HepG2 (cell line): ENCODE results near the gene PVR. TPM values are rescaled to one million over a fixed set of nuclear protein-coding genes. Genes with fewer than 3 reads are reported as not detected.

Experiments
- ARHGAP35 ChIP-seq: sonication (generic); formaldehyde crosslinking; IDR thresholded peaks from 2 replicates; pipeline ENCODE4 v1.9.0; 2022; ENCODE audit warnings: mild to moderate bottlenecking, inconsistent platforms, moderate library complexity, missing genetic modification reagents, borderline replicate concordance
- ASH2L ChIP-seq: fragments of 300-600, 200-600 bp; sonication (generic); IDR thresholded peaks from 2 replicates; pipeline ENCODE4 v1.7.0; 2017; ENCODE audit warnings: low read depth, mild to moderate bottlenecking, moderate library complexity, mixed read lengths, low read length; ENCODE audit not compliant: insufficient read length
- FOXK1 ChIP-seq: sonication (generic); formaldehyde crosslinking; IDR thresholded peaks from 2 replicates; pipeline ENCODE4 v1.4.0; 2020; ENCODE audit warnings: low read depth, missing genetic modification reagents, borderline replicate concordance
- IKZF1 ChIP-seq: fragments of 450-650 bp; IDR thresholded peaks from 2 replicates; pipeline ENCODE4 v1.7.1; 2016
- MLXIP ChIP-seq: sonication (generic); formaldehyde crosslinking; IDR thresholded peaks from 2 replicates; pipeline ENCODE4 v1.9.0; 2021; ENCODE audit warnings: missing genetic modification reagents, borderline replicate concordance
- MXI1 ChIP-seq: IDR thresholded peaks from 3 replicates; pipeline ENCODE4 v1.6.1; 2012; ENCODE audit warnings: low read depth, low read length, inconsistent platforms, borderline replicate concordance
- NFE2L1 ChIP-seq: sonication (generic); formaldehyde crosslinking; IDR thresholded peaks from 2 replicates; pipeline ENCODE4 v1.4.0; 2020; ENCODE audit warnings: missing genetic modification reagents, mild to moderate bottlenecking, borderline replicate concordance
- SATB2 ChIP-seq: sonication (generic); formaldehyde crosslinking; IDR thresholded peaks from 2 replicates; pipeline ENCODE4 v1.5.0; 2020; ENCODE audit warnings: missing genetic modification reagents
- SKI ChIP-seq: fragments of 450-650 bp; IDR thresholded peaks from one replicate; pipeline ENCODE4 v1.6.1; 2018; ENCODE audit warnings: mild to moderate bottlenecking; ENCODE audit not compliant: partially characterized antibody
- SOX5 ChIP-seq: IDR thresholded peaks from 2 replicates; pipeline ENCODE4 v1.6.1; 2016; ENCODE audit warnings: borderline replicate concordance
- TRIM24 ChIP-seq: sonication (generic); formaldehyde crosslinking; IDR thresholded peaks from 2 replicates; pipeline ENCODE4 v1.8.0; 2022; ENCODE audit warnings: mild to moderate bottlenecking, missing genetic modification reagents
- ZBTB21 ChIP-seq: sonication (generic); formaldehyde crosslinking; IDR thresholded peaks from 2 replicates; pipeline ENCODE4 v1.4.0; 2020; ENCODE audit warnings: missing genetic modification reagents
- ZFP82 ChIP-seq: sonication (generic); formaldehyde crosslinking; IDR thresholded peaks from 2 replicates; pipeline ENCODE4 v1.5.1; 2020; ENCODE audit warnings: mild to moderate bottlenecking, missing genetic modification reagents, borderline replicate concordance
- ZNF234 ChIP-seq: sonication (generic); formaldehyde crosslinking; conservative IDR thresholded peaks from 2 replicates; pipeline ENCODE4 v1.5.1; 2020; ENCODE audit warnings: mild to moderate bottlenecking, missing genetic modification reagents
- ZNF563 ChIP-seq: sonication (generic); formaldehyde crosslinking; IDR thresholded peaks from 2 replicates; pipeline ENCODE4 v1.8.0; 2022; ENCODE audit warnings: mild to moderate bottlenecking, moderate library complexity, missing genetic modification reagents
- ZNF580 ChIP-seq: IDR thresholded peaks from 2 replicates; pipeline ENCODE4 v1.6.1; 2016; ENCODE audit warnings: low read depth, borderline replicate concordance
- ZNF768 ChIP-seq: sonication (generic); formaldehyde crosslinking; IDR thresholded peaks from 2 replicates; pipeline ENCODE4 v1.4.0; 2020; ENCODE audit warnings: missing genetic modification reagents
- ZSCAN5A ChIP-seq: sonication (generic); formaldehyde crosslinking; IDR thresholded peaks from 2 replicates; pipeline ENCODE4 v1.8.0; 2022; ENCODE audit warnings: mild to moderate bottlenecking, missing genetic modification reagents, borderline replicate concordance
- polyA plus RNA-seq, 8 experiments: library from polyadenylated mRNA; depleted of rRNA in 3 of 8; stranded (reverse) in 7 of 8; unstranded in 1 of 8; fragments of >200 nt; fragmentation: Illumina TruSeq in 4 of 8; extraction: Trizol in 4 of 8; gene quantifications; 2 replicates each; pipeline versions ENCODE4 v1.2.1 to v1.2.3, GENCODE V29; 2011 to 2016; ENCODE audit warnings: low read depth in 4 of 8, missing spikeins in 1 of 8, mixed read lengths in 1 of 8; ENCODE audit not compliant: insufficient read depth in 1 of 8
- total RNA-seq, 5 experiments: library from RNA; depleted of rRNA; stranded (reverse); fragments of >200 nt; fragmentation: Illumina TruSeq; extraction: Trizol; gene quantifications; 2 replicates each; pipeline ENCODE4 v1.2.3, GENCODE V29; 2016; ENCODE audit warnings: low read depth in 1 of 5
- TF ChIP-seq, protein P1 (sequence below): sonication (generic); formaldehyde crosslinking; IDR thresholded peaks from 2 replicates; pipeline ENCODE4 v1.4.0; 2020; ENCODE audit warnings: mild to moderate bottlenecking, low read depth, missing genetic modification reagents
- TF ChIP-seq, protein P2 (sequence below): sonication (generic); formaldehyde crosslinking; IDR thresholded peaks from 2 replicates; pipeline ENCODE4 v1.8.0; 2023; ENCODE audit warnings: mild to moderate bottlenecking, missing genetic modification reagents
- TF ChIP-seq, protein P3 (sequence below): sonication (generic); formaldehyde crosslinking; IDR thresholded peaks from 2 replicates; pipeline ENCODE4 v1.8.1; 2023; ENCODE audit warnings: mild to moderate bottlenecking, missing genetic modification reagents

PVR gene
- total and polyA plus RNA-seq, 2 of the 13 experiments (the other 11 are each of a cell fraction or from before 2014, with no cell fraction given) = 43.4 to 46.6 TPM

DNA sequence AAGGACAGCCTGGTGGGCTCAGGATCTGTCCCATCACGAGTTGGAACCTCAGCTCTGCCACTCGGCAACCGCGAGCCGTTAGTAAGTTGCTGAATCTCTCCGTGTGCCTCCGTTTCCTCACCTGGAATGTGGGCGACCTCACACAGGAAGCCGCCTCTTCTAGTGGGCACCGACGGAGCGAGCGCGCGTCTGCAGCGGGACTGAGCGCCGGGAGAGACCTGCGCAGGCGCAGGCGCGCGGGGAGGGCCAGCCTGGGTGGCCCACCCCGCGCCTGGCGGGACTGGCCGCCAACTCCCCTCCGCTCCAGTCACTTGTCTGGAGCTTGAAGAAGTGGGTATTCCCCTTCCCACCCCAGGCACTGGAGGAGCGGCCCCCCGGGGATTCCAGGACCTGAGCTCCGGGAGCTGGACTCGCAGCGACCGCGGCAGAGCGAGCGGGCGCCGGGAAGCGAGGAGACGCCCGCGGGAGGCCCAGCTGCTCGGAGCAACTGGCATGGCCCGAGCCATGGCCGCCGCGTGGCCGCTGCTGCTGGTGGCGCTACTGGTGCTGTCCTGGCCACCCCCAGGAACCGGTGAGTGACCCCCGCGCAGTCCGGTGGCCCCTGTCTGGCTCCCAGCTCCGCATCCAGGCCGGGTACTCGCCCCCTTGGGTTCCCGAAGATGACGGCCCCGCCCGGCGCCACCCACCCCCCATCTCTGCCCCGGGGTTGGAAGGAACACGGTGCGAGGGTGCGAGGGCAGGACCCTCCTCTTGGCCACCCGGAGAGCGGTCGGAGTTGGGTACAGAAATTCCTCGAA, at the start of gene PVR (continued):
- TF ChIP-seq MXI1 (peak; percentile 24; the same call in 1 of the 3 replicates), TRIM24 (CRISPR knock-in tag) (no peak), SOX5 (CRISPR knock-in tag) (no peak), ARHGAP35 (CRISPR knock-in tag) (no peak), ASH2L (peak; percentile 75), FOXK1 (CRISPR knock-in tag) (no peak), ZSCAN5A (CRISPR knock-in tag) (0 out of 2 replicates have a peak, but pooled peaks have one; percentile 52), ZFP82 (CRISPR knock-in tag) (peak; percentile 82; the same call in 1 of the 2 replicates), ZNF234 (CRISPR knock-in tag) (no peak), IKZF1 (no peak), ZBTB21 (CRISPR knock-in tag) (no peak), SATB2 (CRISPR knock-in tag) (no peak), NFE2L1 (CRISPR knock-in tag) (no peak), ZNF580 (CRISPR knock-in tag) (peak; percentile 54; the same call in 1 of the 2 replicates), ZNF768 (CRISPR knock-in tag) (no peak), MLXIP (no peak), SKI (peak; percentile 65), ZNF563 (no peak; the same call in 1 of the 2 replicates)
- TF ChIP-seq, protein P1, sequence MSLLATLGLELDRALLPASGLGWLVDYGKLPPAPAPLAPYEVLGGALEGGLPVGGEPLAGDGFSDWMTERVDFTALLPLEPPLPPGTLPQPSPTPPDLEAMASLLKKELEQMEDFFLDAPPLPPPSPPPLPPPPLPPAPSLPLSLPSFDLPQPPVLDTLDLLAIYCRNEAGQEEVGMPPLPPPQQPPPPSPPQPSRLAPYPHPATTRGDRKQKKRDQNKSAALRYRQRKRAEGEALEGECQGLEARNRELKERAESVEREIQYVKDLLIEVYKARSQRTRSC (CRISPR knock-in tag) = no peak
- TF ChIP-seq, protein P2, sequence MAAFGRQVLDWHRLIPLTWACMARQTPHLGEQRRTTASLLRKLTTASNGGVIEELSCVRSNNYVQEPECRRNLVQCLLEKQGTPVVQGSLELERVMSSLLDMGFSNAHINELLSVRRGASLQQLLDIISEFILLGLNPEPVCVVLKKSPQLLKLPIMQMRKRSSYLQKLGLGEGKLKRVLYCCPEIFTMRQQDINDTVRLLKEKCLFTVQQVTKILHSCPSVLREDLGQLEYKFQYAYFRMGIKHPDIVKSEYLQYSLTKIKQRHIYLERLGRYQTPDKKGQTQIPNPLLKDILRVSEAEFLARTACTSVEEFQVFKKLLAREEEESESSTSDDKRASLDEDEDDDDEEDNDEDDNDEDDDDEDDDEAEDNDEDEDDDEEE (CRISPR knock-in tag) = peak; percentile 85; the same call in 1 of the 2 replicates
- TF ChIP-seq, protein P3, sequence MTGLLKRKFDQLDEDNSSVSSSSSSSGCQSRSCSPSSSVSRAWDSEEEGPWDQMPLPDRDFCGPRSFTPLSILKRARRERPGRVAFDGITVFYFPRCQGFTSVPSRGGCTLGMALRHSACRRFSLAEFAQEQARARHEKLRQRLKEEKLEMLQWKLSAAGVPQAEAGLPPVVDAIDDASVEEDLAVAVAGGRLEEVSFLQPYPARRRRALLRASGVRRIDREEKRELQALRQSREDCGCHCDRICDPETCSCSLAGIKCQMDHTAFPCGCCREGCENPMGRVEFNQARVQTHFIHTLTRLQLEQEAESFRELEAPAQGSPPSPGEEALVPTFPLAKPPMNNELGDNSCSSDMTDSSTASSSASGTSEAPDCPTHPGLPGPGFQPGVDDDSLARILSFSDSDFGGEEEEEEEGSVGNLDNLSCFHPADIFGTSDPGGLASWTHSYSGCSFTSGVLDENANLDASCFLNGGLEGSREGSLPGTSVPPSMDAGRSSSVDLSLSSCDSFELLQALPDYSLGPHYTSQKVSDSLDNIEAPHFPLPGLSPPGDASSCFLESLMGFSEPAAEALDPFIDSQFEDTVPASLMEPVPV (CRISPR knock-in tag) = peak; percentile 95; the same call in 1 of the 2 replicates
